Dedifferentiated amniotic fluid mesenchymal stem cell (primary cell): Measurements from ENCODE around the gene LMAN1L.

Source experiments
- DNase-seq: peaks from one replicate; pipeline ENCODE4 v3.0.0-alpha.2; 2016; ENCODE audit errors: extremely low spot score

Gene LMAN1L

DNA sequence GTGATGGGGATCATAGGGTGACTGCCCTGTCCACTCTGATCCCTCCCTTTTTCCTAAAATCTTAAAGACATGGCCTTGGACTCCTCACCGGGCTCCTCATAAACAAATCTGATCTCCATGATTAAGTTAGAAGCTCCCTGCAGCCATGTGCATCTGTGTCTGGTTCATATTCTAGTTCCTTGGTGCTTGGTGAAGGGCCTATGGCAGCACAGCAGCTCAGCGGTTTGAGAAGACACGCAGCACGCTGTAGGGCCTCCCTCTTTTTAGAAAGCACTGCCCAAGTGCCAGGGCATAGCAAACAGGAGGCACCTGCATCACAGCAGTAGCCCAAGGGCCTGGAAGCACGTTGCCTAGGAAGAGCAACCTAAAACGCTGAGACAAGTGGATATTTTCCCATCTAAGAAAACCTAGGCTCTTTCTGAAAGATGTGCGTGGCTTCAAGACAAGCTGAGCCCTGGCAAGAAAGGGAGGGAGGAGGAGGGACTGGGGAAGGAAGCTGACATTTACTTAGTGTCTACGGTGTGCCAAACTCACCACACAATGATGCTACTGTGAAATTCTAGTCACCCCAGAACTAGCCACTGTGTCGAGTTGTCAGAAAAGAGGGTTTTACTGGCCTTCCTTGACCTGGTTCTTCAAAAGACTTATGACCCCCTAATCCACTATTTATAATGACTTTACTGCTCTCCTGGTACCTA, 45.2 kb downstream of the LMAN1L start:
- DNase-seq, result no peak

GRCh38 chr15:74858369-74858740, 45.7 kb downstream of the LMAN1L start:
- no peak for DNase-seq

- DNase-seq, result no peak
These were observed 50.8 kb downstream of the LMAN1L start for GRCh38 chr15:74863239-74864056.

DNA sequence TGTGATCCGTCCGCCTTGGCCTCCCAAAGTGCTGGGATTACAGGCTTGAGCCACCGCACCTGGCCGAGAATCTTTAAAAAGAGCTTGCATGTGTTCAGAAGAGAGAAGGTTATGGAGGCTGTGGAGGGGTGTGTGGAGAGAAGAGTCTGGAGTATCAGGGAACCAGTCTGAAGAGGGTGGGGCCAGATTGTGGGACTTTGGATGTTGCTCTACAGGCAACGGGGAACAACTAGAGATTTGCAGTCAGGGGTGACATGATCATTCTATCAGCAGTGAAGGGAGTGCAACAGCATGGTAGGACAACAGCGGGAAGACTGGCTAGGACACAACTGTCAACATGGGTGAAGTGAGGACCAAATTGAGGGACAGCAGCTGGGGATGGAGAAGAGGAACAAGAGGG, 51.7 kb downstream of the LMAN1L start:
- no peak for DNase-seq

GRCh38 chr15:74865316-74865715, 52.7 kb downstream of the LMAN1L start:
- no peak for DNase-seq

DNA sequence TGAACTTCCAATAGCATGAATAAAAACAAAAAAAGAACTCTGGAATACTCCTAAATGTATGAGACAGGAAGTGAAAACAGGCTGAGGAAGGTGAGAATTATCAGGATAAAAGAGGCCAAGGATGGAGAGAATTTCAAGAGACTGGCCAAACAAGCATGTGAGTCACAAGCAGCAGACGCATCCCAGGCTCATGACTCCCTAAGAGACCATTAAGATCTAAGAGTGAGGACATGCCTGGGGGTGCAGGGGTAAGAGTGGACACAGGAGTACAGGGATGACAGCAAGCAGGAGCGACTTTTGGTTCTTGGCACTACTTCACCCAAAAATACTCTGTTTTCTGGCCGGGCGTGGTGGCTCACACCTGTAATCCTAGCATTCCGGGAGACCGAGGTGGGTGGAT, 53.5 kb downstream of the LMAN1L start:
- peak; percentile 21 for DNase-seq

- no peak for DNase-seq
These were observed 54.9 kb downstream of the LMAN1L start for GRCh38 chr15:74867466-74868038.

DNA sequence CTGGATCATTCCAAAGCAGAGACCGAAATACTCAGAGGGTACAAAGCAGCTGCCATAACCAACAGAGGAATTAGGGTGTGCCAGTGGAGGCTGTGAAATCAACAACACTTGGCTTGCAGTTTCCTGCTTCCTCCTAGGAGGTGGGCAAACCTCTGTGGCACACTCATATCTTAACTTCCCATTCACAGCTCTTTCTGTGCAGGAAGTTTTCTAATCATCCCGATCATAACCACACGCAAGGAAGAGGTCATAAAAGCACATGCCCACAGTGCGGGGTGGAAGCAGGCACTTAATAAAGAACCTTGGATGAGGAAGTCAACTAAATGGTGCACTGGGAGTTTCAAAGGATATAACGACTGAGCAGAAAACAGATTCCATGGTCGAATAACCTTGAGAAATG, 55.4 kb downstream of the LMAN1L start:
- no peak for DNase-seq

DNA sequence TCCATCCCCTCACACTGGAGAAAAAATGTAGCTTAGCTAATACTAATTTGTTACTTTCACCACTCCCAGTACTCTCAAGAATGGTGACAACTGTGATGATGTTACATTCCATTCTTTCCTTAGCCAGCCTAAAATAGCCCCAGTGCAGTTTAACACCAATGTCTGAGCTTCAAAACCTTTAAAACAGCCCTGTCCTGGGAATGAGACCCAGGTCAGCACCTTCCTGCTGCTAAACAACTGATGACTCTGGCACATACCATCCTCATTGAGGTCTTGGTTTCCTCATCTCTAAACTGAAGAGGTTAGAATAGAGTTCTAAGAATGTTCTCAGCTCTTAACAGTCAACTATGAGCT, 56.7 kb downstream of the LMAN1L start:
- DNase-seq, result no peak

GRCh38 chr15:74869726-74870407, 57.2 kb downstream of the LMAN1L start:
- DNase-seq, result peak; percentile 15

DNA sequence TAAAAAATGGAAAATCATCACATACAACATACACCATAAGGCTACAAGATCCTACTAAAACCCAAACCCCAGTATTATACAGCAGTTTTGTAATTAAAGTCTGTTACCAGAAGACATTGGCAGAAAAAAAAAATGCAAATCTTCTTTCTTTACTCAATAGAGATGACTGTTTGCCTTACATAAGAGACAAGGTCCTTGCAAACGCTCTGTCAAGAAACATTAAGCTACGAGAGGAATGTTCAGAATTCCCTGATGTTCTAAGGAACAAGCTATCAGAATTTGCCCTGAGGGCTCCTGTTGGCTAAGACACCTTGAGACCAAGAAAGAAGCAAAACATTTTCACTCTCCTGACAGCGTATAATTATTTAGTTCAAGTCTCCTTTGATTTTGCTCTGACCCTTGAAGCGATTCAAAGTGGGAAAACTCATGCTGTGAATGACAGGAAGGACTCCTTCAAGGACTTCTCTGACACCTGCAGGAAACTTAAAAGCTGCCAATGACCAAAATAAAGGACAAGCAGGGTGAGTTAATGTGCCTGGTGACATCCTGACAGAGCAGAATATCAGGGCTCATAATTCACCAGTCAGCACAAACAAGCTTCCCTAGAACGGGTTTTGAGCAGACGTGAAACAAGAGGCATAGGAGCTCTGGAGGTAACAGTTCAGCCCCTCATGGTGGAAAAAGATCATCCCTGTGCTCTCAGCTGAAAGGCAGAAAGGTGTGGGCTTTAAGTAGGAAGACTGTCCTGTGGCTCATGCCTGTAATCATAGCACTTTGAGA, 58.0 kb downstream of the LMAN1L start:
- no peak for DNase-seq

GRCh38 chr15:74872702-74873035, 60.0 kb downstream of the LMAN1L start:
- DNase-seq, result no peak

DNA sequence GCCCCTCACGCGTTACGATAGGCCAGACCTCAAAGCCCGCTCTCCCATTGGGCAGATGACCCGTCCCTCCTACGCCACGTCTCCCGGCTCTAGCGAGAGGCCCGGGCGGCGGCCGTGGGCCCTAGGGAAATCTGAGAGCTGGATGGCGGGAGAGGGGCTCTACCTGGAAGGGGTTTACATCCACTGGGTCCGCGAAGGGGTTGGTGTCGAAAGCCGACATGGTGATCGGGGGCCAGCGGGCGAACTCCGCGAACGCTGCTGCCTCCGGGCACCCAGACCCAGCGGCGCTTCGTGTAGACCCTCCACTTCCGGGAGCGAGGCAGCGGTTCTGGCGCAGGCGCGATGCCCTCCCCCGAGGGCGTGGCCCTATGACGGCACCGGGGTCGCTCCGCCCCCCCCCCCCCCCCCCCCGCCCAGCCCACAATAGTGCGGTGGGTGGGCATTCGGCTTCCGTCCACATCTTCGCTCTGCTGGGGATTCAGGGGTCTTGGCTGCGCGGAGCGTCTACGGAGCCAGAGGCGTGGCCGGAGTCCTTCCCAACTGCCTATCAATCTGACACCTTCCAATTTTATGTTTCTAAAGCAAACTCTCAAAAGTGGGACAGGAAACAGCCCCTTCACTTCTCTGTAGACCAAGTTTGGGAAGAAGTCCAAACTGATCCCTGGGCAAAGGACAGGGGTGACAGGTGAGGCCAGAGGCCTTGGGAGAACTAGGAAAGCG, 60.6 kb downstream of the LMAN1L start, which contains the start of gene SCAMP2:
Gene SCAMP2 (minus strand): TSS at position 330 of the 720 bp plus-strand sequence. CDS start 110 bp downstream, at position 220.
- peak; percentile 95 for DNase-seq

DNA sequence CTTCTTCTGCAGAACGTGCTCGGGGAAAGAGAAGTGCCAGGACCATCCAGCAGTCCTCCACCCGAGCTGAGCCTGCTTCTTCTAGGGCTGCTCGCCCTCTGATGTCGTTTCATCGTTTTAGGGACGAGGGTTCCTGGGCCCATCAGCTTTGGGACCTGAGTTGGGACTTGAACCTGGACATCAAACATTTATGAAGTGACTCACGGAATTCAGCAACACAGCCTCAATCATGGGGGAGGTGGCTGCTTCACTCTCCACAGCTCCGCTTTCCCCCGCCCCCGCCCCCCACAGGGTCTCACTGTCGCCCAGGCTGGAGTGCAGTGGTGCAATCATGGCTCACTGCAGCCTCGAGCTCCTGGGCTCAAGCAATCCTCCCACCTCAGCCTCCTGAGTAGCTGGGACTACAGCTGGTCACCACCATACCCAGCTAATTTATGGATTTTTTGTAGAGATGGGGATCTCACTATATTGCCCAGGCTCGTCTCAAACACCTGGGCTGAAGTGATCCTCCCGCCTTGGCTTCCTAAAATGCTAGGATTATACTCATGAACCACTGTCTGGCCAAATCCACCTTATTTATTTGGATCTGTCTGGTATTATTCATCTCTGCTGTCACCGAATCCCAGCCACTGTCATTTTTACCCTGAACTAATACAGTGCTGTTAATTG, 61.3 kb downstream of the LMAN1L start:
- DNase-seq, result no peak
